Measurements from ENCODE around the gene PARS2.

- no peak for TF ChIP-seq CTCF (IDR thresholded peaks at IDR 0.05 in 2 of 3, conservative IDR thresholded peaks at IDR 0.05 in 1 of 3; ENCODE audit: borderline replicate concordance in 1 of 3, insufficient read depth in 1 of 3, low read depth in 2 of 3, low read length in 2 of 3)
- TF ChIP-seq ZBTB33 (IDR thresholded peaks at IDR 0.05; ENCODE audit: extremely low read depth, insufficient replicate concordance, low read length), result no peak
- TF ChIP-seq SIN3A (IDR thresholded peaks at IDR 0.05; ENCODE audit: low read depth), result no peak
- no peak for TF ChIP-seq RAD21 (IDR thresholded peaks at IDR 0.05; ENCODE audit: low read depth)
- TF ChIP-seq ZNF274 (IDR thresholded peaks at IDR 0.05; ENCODE audit: low read depth, low read length), result no peak
- no peak for TF ChIP-seq ATF3 (IDR thresholded peaks at IDR 0.05)
- no peak for TF ChIP-seq POLR2AphosphoS5 (IDR thresholded peaks at IDR 0.05; ENCODE audit: low read depth, low read length)
- TF ChIP-seq EZH2phosphoT487 (IDR thresholded peaks at IDR 0.05; ENCODE audit: borderline replicate concordance), result no peak
- TF ChIP-seq ZFX (IDR thresholded peaks at IDR 0.05), result no peak
- TF ChIP-seq POLR2A (IDR thresholded peaks at IDR 0.05; ENCODE audit: borderline replicate concordance, extremely low read depth, insufficient read depth, insufficient read length), result no peak
- TF ChIP-seq FOSL1 (IDR thresholded peaks at IDR 0.05; ENCODE audit: low read depth), result no peak
- TF ChIP-seq SP1 (IDR thresholded peaks at IDR 0.05; ENCODE audit: low read depth), result no peak
Observed at GRCh38 chr1:54709547-54710292, 54.6 kb downstream of the PARS2 start.
